ENCODE measurements around the gene FAM181B. TPM values are rescaled to one million over a fixed set of nuclear protein-coding genes. Genes with fewer than 3 reads are reported as not detected.
"Not testable (repeated sequence)": the region's sequence is repeated elsewhere in the genome, so short reads cannot be mapped to it uniquely, and the experiment has no call there.

FAM181B gene
- total RNA-seq, 1 donor from 2014 or later, result 1.0 TPM

DNA sequence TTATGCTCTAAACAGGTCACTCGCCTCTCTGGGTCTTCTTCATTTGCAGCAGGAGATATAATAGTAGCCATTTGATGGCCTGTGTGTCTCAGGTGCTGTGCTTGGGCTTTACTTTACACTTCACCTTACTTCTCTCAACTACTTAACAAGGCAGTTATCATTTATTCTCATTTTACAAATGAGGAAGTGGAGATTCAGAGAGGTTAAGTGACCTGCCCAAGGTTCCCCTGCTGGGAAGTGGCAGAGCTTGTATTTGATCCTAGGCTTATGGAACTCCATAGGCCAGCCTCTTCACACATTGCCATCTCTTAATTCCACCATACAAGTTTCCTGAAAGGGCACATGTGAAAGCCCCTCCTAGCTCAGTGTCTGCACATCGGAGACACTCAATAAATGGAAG, 30.4 kb downstream of the FAM181B start:
- H3K27ac Mint-ChIP-seq (ENCODE audit: unreplicated experiment), result no peak overlapping the region
- TF ChIP-seq, protein P1, sequence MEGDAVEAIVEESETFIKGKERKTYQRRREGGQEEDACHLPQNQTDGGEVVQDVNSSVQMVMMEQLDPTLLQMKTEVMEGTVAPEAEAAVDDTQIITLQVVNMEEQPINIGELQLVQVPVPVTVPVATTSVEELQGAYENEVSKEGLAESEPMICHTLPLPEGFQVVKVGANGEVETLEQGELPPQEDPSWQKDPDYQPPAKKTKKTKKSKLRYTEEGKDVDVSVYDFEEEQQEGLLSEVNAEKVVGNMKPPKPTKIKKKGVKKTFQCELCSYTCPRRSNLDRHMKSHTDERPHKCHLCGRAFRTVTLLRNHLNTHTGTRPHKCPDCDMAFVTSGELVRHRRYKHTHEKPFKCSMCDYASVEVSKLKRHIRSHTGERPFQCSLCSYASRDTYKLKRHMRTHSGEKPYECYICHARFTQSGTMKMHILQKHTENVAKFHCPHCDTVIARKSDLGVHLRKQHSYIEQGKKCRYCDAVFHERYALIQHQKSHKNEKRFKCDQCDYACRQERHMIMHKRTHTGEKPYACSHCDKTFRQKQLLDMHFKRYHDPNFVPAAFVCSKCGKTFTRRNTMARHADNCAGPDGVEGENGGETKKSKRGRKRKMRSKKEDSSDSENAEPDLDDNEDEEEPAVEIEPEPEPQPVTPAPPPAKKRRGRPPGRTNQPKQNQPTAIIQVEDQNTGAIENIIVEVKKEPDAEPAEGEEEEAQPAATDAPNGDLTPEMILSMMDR (IDR thresholded peaks at IDR 0.05; ENCODE audit: unreplicated experiment), result no peak
- H3K27me3 Mint-ChIP-seq (ENCODE audit: unreplicated experiment), result no peaks in the 10 kb centered on the region
- no peaks in the 10 kb centered on the region for H3K4me1 Mint-ChIP-seq (ENCODE audit: unreplicated experiment)
- H3K36me3 Mint-ChIP-seq (ENCODE audit: low read depth, unreplicated experiment), result no peaks in the 10 kb centered on the region
- no peak for DNase-seq (ENCODE audit: low spot score)
- no peak overlapping the region for H3K4me3 Mint-ChIP-seq (ENCODE audit: unreplicated experiment)
- no peaks in the 10 kb centered on the region for H3K9me3 Mint-ChIP-seq (ENCODE audit: unreplicated experiment)

DNA sequence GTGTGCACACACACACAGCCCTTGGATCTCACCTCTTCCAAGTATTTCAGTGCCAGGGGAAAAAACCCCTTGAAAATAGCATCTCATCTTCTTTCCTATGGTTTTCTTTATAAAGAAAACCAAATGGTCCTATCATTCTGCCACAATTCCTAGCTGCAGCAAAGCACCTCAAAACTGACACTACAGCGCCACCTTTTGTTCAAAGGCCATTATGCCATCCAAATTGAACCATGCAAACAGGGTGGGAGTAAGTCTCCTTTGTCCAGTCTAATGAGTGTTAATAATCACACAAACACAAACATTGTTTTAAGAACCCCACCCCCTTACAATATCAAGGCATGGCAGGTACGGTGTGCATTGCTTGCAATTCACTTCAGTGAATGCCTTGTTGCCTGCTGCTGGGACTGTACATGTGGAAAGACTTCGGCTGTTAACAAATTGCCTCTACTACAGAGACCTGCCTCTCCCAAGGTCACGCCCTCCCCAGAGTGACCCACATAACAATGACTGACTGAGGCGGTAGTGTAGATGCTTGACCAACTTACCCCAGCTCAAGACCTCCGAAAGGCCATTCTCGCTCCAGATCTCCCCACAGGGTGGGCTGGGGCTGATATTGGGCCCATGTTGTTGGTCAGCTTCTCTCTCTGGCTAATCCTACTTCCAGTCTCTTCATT, 31.7 kb downstream of the FAM181B start:
- DNase-seq (ENCODE audit: low spot score), result peak; percentile 64
- no peaks in the 10 kb centered on the region for H3K27me3 Mint-ChIP-seq (ENCODE audit: unreplicated experiment)

GRCh38 chr11:82698576-82699352, 34.9 kb downstream of the FAM181B start:
- Mint-ChIP-seq H3K36me3 (ENCODE audit: low read depth, unreplicated experiment) (no peaks in the 10 kb centered on the region), H3K27me3 (ENCODE audit: unreplicated experiment) (peaks cover 1% of the 10 kb centered on the region), H3K9me3 (ENCODE audit: unreplicated experiment) (no peaks in the 10 kb centered on the region), H3K4me3 (ENCODE audit: unreplicated experiment) (no peak overlapping the region), H3K27ac (ENCODE audit: unreplicated experiment) (no peak overlapping the region), H3K4me1 (ENCODE audit: unreplicated experiment) (no peaks in the 10 kb centered on the region)
- no peak for DNase-seq (ENCODE audit: low spot score)
- TF ChIP-seq, protein P1 (IDR thresholded peaks at IDR 0.05; ENCODE audit: unreplicated experiment), result no peak

More for the DNA sequence above, 31.7 kb downstream of the FAM181B start:
- Mint-ChIP-seq H3K27ac (ENCODE audit: unreplicated experiment) (no peak overlapping the region), H3K9me3 (ENCODE audit: unreplicated experiment) (no peaks in the 10 kb centered on the region), H3K4me1 (ENCODE audit: unreplicated experiment) (no peaks in the 10 kb centered on the region), H3K4me3 (ENCODE audit: unreplicated experiment) (no peak overlapping the region), H3K36me3 (ENCODE audit: low read depth, unreplicated experiment) (no peaks in the 10 kb centered on the region)
- TF ChIP-seq, protein P1 (IDR thresholded peaks at IDR 0.05; ENCODE audit: unreplicated experiment), result peak; percentile 82

- Mint-ChIP-seq H3K4me1 (ENCODE audit: unreplicated experiment) (no peaks in the 10 kb centered on the region), H3K4me3 (ENCODE audit: unreplicated experiment) (no peak overlapping the region), H3K27ac (ENCODE audit: unreplicated experiment) (no peak overlapping the region), H3K9me3 (ENCODE audit: unreplicated experiment) (no peaks in the 10 kb centered on the region), H3K36me3 (ENCODE audit: low read depth, unreplicated experiment) (no peaks in the 10 kb centered on the region), H3K27me3 (ENCODE audit: unreplicated experiment) (peaks cover 1% of the 10 kb centered on the region)
- DNase-seq (ENCODE audit: low spot score), result no peak
- TF ChIP-seq, protein P1 (IDR thresholded peaks at IDR 0.05; ENCODE audit: unreplicated experiment), result no peak
Measured at GRCh38 chr11:82692981-82693380, 40.7 kb downstream of the FAM181B start.

DNA sequence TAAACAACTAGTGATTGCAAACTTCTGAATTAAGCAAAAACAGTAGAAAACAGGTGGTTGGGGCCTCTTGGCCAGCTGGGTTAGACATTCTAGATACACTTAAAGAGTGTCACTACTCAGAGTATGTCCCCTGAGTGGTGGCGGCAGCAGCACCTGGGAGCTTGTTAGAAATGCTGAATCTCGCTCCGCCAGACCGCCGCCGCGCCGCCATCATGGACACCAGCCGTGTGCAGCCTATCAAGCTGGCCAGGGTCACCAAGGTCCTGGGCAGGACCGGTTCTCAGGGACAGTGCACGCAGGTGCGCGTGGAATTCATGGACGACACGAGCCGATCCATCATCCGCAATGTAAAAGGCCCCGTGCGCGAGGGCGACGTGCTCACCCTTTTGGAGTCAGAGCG, 44.3 kb downstream of the FAM181B start:
- H3K4me3 Mint-ChIP-seq (ENCODE audit: unreplicated experiment); H3K9me3 Mint-ChIP-seq (ENCODE audit: unreplicated experiment); H3K27ac Mint-ChIP-seq (ENCODE audit: unreplicated experiment); DNase-seq (ENCODE audit: low spot score); H3K4me1 Mint-ChIP-seq (ENCODE audit: unreplicated experiment); H3K36me3 Mint-ChIP-seq (ENCODE audit: low read depth, unreplicated experiment); H3K27me3 Mint-ChIP-seq (ENCODE audit: unreplicated experiment): not testable (repeated sequence)

Data from endothelial cell (in vitro differentiated cells).